ENCODE results near the gene SLC22A6.
"Not testable (repeated sequence)": the region's sequence is repeated elsewhere in the genome, so short reads cannot be mapped to it uniquely, and the experiment has no call there.

Gene SLC22A6

DNA sequence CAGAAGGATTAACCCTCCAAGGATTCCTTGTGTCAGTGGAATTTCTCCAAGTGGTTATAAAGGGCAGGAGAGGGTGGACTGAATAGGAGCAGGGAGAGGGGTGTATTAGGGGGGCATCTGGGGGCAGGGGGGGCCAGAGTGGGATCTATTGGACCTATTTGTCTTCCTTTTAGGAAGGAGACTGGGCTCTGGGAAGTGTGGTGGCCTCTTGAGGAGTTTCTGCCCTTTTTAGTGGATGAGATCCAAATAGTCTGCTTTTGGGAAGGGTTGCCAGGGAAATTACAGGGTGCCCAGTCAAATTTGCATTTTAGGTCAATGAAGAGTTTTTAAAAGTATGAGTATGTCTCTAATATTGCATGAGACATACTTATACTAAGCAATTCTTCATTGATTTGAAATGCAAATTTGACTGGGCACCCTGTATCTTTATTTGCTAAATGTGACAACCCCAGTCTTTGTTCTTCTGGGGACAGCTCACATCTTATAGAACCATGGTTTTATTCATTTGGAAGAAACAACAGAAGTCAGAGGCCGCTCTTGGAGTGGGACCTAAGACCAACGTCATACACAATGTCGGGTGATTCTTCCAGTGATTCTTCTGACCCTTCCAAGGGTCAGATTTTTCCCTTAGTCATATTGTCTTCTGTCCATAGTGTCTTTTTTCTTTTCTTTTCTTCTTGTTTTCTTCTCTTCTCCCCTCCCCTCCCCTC lies 429 bp upstream of the SLC22A6 start:
- DNase-seq (ENCODE audit: low read depth, low spot score), result no peak

- no peak for DNase-seq (ENCODE audit: low read depth, low spot score)
Measured at GRCh38 chr11:62983536-62984199, 1.1 kb downstream of the SLC22A6 start.

GRCh38 chr11:62981743-62982142 lies 3.0 kb downstream of the SLC22A6 start:
- no peak for DNase-seq (ENCODE audit: low read depth, low spot score)

- DNase-seq (ENCODE audit: low read depth, low spot score), result no peak
Measured at GRCh38 chr11:62980133-62980760, 4.5 kb downstream of the SLC22A6 start.

GRCh38 chr11:62976109-62976508 lies 8.7 kb downstream of the SLC22A6 start:
- DNase-seq (ENCODE audit: low read depth, low spot score), result no peak

DNA sequence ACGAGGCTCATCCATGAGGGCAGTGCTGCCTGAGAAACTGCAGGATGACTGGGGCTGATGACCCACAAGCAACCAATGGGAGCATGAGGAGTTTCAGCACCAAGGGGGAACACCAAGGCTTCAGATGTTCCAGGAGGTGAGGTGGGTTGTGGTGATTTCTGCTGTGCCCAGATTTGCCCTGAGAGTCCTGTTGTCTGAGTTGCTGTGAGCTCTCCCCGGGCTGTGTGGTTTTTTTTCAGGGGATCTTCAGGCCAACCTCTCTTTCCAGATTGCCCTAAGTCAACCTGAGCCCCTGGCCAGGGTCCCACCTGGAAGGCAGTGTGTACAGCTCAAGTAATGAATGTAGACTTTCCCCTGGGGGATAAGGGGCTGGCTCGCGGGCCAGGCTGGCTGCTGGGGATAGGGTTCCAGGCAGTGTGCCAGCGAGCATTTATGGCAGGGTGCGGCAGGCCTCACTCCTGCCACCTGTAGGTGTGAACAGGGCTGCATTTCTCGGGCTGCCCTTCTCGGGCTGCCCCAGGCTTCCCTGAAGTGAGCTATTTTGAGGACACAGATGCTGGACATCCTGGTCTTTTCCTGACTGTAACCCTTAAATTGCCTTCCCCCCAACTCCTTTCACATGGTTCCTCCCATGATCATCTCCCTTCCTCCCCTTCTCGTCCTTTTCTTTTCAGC lies 9.8 kb downstream of the SLC22A6 start:
- no peak for DNase-seq (ENCODE audit: low read depth, low spot score)

DNA sequence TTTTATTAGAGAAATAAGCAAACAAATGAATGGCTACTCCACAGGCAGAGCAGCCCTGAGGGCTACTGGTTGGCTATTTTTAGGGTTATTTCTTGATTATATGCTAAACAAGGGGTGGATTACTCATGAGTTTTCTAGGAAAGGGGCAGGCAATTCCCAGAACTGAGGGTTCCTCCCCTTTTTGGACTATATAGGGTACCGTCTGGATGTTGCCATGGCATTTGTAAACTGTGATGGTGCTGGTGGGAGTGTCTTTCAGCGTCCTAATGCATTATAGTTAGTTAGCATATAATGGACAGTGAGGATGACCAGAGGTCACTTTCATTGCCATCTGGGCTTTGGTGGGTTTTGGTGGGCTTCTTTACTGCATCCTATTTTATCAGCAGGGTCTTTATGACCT lies 19.2 kb downstream of the SLC22A6 start:
- no peak for DNase-seq (ENCODE audit: low read depth, low spot score)

DNA sequence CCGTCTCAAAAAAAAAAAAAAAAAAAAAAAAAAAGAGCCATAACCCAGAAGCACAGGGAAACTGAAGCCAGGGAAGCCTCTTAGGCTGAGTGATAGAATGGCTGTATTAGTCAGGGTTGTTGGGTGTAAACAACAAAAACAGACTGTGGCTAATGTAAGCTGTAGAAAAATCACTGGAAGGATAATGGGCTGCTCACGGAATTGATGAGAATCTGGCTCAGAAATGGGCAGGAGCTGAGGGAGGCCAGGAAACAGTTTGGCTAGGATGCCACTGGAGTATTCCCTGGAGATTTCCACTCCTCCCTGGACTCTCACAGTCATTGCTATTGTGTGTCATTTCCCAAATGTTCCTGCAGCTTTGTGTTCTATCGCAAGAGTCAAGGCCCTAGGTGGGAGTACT lies 22.4 kb downstream of the SLC22A6 start:
- DNase-seq (ENCODE audit: low read depth, low spot score), result no peak

DNA sequence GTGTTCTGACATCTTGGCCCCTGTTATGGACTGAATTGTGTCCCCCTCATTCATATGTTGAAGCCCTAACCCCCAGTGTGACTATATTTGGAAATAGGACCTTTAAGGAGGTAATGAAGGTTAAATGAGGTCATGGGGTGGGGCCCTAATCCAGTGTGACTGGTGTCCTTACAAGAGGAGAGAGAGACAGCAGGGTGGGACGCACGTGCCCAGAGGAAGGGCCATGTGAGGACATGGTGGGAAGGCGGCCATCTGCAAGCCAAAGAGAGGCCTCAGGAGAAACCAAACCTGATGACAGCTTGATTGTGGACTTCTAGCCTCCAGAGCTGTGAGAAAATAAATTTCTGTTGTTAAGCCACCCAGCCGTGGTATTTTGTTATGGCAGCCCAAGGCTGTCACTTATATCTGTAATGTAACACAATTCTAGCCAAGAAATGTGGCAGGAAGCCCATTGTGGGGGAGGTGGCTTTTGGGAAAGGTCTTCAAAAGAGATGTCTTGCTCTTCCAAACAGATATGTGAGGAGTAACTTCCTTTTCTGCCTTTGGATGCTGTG lies 23.7 kb downstream of the SLC22A6 start:
- DNase-seq (ENCODE audit: low read depth, low spot score), result no peak

- DNase-seq (ENCODE audit: low read depth, low spot score), result no peak
Measured at GRCh38 chr11:62959422-62959980, 25.3 kb downstream of the SLC22A6 start.

DNA sequence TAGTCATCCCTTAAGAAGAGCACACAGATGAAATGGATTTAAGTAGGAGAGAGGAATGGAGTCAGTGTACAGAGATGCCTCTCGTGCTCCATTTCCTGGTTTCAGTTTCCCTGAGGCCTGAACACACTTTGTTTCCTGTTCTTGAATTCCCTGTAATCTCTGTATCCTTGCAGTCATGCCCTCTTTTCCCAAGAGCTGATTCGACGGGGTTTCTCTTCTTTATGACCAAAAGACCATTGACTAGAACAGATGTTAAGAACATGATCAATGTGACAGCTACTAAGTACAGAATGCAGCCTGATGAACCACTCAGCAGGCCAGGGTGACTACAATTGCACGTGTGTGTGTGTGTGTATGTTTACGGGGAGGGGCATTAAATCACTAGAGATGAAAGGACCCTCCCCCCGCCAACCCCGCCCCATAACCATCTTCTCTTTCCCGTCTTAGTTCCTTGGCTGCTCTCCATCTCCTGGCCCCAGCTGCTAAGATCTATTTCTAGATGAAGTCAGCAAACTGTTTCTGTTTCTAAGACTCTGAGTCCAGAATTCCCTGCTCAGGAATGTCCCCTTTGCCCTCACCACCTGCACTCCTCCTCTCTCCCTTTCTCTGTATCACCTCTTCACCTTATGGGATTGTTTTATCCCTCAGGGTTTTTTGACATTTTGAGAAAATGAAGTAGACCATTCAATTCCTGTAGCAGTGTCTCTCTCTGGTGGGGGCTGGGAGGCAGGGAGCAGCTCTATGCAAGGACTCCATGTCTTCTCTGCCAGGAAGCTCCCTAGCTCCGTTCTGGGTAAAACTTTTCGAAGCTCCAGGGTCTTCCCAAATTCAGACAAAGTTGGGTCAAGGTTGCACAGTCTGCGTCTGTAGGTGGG lies 26.0 kb downstream of the SLC22A6 start:
- no peak for DNase-seq (ENCODE audit: low read depth, low spot score)

DNA sequence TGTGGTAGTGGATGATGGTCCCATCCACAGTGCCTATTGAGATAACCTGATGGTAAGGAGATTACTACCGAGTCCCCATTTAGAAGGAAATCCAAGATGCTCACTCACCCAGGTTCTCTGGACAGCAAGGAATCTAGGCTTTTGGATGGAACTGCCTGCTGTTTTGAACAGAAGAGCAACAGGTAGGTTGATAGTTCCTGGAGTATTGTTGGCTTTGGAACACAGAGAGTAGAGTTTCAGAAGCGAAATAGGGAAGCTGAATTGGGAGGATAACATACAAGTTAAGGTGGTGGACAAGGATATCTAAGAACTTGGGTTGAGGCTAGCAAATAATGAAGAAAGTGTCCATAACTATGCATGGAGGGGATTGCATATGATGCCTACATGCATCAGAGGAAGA lies 27.6 kb downstream of the SLC22A6 start:
- no peak for DNase-seq (ENCODE audit: low read depth, low spot score)

DNA sequence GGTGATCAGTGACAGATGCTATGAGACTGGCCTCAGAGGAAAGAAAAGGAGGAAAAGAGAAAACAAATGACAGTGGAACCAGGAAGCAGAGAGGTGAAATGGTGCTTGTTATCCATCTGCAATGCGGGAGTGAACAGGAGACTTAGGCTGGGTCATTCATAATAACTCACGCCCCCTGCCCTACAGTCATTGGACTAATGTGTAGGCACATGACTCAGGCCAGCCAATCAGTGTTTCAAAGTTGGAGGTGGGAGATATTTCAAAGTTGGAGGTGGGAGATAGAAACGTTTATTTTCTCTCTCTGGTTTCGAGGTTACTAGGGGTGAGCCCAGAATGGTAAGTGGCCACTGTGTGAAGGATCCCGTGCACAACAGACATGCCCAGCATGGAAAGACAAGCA lies 30.3 kb downstream of the SLC22A6 start:
- no peak for DNase-seq (ENCODE audit: low read depth, low spot score)

- no peak for DNase-seq (ENCODE audit: low read depth, low spot score)
Measured at GRCh38 chr11:62953811-62954210, 31.0 kb downstream of the SLC22A6 start.

DNA sequence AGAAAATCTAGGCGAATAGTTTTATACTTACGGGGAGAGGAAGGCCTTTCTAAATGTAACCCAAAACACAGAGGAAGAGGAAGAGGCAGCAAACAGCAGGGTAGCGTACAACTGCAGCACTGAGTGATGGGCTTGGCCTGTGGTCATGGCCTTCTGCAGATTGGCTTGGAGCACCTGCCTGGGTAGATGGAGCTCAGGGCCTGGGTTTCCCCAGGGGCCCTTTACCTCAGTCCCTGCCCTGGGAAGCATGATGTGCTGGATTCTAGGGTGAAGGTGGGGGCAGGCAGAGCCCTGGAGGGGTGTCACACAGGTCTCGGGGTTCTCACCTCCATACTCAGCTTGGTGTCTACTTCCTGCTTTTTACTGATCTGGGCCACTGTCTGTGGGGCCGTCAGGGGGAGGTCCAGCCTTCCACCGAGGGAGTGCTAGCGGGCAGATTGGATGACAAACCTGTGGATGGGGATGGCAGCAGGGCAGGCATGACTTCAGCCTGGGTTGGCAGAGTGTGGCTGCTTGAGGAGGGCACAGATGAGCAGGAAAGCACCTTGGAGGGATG lies 35.9 kb downstream of the SLC22A6 start:
- no peak for DNase-seq (ENCODE audit: low read depth, low spot score)

GRCh38 chr11:62945538-62945937 lies 39.2 kb downstream of the SLC22A6 start:
- DNase-seq (ENCODE audit: low read depth, low spot score), result not testable (repeated sequence)

DNA sequence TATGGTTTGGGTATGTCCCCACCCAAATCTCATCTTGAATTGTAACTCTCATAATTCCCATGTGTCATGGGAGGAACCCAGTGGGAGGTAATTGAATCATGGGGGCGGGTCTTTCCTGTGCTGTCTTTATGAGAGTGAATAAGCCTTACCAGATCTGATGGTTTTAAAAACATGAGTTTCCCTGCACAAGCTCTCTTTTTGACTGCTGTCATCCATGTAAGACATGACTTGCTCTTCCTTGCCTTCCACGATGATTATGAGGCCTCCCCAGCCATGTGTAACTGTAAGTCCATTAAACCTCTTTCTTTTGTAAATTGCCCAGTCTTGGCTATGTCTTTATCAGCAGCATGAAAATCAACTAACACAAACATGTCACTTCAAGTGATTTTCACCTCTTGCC lies 47.2 kb downstream of the SLC22A6 start:
- DNase-seq (ENCODE audit: low read depth, low spot score), result not testable (repeated sequence)

DNA sequence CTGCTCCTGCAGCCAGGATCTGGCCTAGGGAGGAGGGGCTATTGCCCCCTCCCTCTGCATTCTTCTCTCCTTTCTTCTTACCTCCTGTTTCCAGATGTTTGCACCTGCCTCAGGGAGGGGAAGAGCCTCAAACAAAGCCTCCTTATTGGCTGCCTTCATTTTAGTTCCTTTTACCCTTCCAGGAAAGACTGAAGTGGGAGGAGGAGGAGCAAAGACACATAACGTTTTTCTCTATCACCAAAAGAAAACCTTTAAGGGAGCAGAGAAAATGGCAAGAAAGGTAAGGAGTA lies 50.3 kb downstream of the SLC22A6 start:
- no peak for DNase-seq (ENCODE audit: low read depth, low spot score)

DNA sequence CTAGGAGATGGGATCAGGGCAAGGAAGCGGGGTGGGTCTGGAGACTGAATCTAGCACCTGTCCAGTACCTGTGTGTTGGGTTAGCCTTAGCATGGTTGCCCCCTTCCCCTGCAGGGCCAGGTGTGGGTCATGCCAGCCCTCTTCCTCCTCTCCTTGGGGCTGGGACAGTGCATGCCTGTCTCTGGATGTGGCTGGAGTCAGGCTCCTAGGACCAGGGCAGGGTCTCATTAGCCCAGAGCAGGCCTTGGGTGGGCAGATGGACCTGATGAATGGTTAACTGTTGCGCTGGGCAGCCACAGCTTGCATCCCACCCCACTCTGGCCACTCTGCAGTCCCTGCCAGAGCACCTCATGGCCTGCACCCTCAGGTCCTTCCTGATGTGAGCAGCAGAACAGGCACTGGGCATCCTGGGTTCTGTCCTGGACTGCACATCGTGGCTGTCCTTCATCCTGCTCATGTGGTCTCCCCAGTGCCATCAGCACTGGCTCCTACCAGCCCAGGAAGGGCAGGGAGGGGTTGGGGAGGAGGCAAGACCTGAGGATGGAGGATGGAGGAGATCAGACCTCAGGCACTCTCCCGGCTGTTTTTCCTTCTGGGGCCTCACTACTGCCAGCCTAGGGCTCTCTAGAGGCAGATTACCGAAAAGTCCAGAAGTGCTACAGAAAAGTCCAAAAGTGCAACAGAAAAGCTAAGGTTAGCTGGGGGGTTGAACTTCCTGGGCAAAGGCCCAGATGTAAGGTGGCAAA lies 50.8 kb downstream of the SLC22A6 start:
- DNase-seq (ENCODE audit: low read depth, low spot score), result no peak

DNA sequence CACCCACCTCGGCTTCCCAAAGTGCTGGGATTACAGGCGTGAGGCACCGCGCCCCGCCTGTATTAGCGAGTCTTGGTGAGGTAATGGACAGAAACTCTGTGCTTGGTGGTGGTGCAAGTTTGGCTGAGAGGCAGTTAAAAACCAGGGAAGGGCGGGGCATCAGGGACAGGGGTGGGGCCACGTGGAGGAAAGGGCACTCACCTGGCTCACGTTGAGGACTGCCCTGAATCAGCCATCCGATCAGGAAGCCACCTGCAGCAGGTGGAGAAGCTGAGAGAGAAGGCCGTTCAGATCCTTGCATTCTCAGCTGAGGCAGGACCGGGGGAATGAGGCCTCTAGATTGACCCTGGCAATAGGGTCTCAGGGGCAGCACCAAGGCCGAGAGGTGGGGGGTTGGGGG lies 51.5 kb downstream of the SLC22A6 start:
- no peak for DNase-seq (ENCODE audit: low read depth, low spot score)

Measured in activated CD4-positive, CD25-positive, alpha-beta regulatory T cell treated with anti-CD3 and anti-CD28 coated beads, Interleukin-2, amount 50 U/mL, for 16 hours (primary cell).